ENCODE results near the gene SACM1L. TPM values are rescaled to one million over a fixed set of nuclear protein-coding genes. Genes with fewer than 3 reads are reported as not detected.
"Not testable (repeated sequence)": the region's sequence is repeated elsewhere in the genome, so short reads cannot be mapped to it uniquely, and the experiment has no call there.

Gene SACM1L
- total and polyA plus RNA-seq, 2 of the 8 experiments (the other 6 are each of a cell fraction or from before 2014, with no cell fraction given): 20.1 to 61.0 TPM

DNA sequence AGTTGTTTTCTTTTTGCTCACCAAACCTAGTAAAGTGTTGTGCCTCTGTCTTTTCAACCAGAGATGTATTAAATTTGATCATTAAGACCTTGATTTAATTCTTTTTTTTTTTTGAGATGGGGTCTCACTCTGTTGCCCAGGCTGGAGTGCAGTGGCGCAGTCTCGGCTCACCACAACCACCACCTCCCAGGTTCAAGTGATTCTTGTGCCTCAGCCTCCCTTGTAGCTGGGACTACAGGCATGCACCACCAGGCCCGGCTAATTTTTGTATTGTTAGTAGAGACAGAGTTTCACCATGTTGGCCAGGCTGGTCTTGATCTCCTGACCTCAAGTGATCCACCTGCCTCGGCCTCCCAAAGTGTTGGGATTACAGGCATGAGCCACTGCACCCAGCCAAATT, 6.0 kb downstream of the SACM1L start:
- not testable (repeated sequence) for FAIRE-seq; H3K4me3 ChIP-seq (ENCODE audit: extremely low read depth in 1 of 4, insufficient read depth in 2 of 4, low read depth in 3 of 4, low read length in 4 of 4)

More for the DNA sequence above, 6.0 kb downstream of the SACM1L start:
- not testable (repeated sequence) for H3K9me3 ChIP-seq (ENCODE audit: insufficient read depth in 2 of 2, low read depth in 1 of 2, low read length in 1 of 2); H3K36me3 ChIP-seq (ENCODE audit: control insufficient read depth in 2 of 4, insufficient read depth in 4 of 4, low read length in 3 of 4); H3K9ac ChIP-seq (replicated peaks in 1 of 4; ENCODE audit: extremely low read depth in 1 of 4, low read depth in 3 of 4, low read length in 3 of 4); DNase-seq (ENCODE audit: low read depth in 1 of 2, low spot score in 2 of 2); H4K8ac ChIP-seq (ENCODE audit: extremely low read depth, insufficient read depth, low read length); H2BK5ac ChIP-seq (ENCODE audit: low read depth, low read length); H3K14ac ChIP-seq (ENCODE audit: insufficient read length); H3K79me1 ChIP-seq (ENCODE audit: low read depth, low read length); H2BK12ac ChIP-seq (ENCODE audit: low read depth, low read length); H3K4ac ChIP-seq (replicated peaks; ENCODE audit: insufficient read length, low read depth, low read length); H2AK5ac ChIP-seq (ENCODE audit: low read depth, low read length); H4K91ac ChIP-seq (replicated peaks; ENCODE audit: insufficient read length, low read length); H3K23me2 ChIP-seq (ENCODE audit: low read depth, low read length); H2AFZ ChIP-seq (ENCODE audit: low read length); H3K18ac ChIP-seq (ENCODE audit: extremely low read depth, low read length); H4K5ac ChIP-seq (ENCODE audit: insufficient read length, low read depth, low read length); H3K23ac ChIP-seq (ENCODE audit: insufficient read length); H3K27me3 ChIP-seq (replicated peaks in 1 of 4; ENCODE audit: control insufficient read depth in 3 of 4, extremely low read depth in 1 of 4, insufficient read depth in 3 of 4, low read length in 3 of 4); H2BK20ac ChIP-seq (ENCODE audit: low read length); H3K27ac ChIP-seq (ENCODE audit: low read depth, low read length); H2BK120ac ChIP-seq (replicated peaks; ENCODE audit: low read depth, low read length); H3K56ac ChIP-seq (replicated peaks; ENCODE audit: insufficient read length, low read depth, low read length); H3K4me2 ChIP-seq (ENCODE audit: insufficient read depth in 1 of 2, low read depth in 2 of 2, low read length in 2 of 2); H2BK15ac ChIP-seq (ENCODE audit: low read length)
- peaks cover 0 to 11% of the 10 kb centered on the region in 2 experiments for H4K20me1 ChIP-seq (replicated peaks in 1 of 2; ENCODE audit: control insufficient read depth in 1 of 2, insufficient read depth in 2 of 2, low read length in 2 of 2)
- ChIA-PET CTCF (ENCODE audit: partially characterized antibody) (interaction anchor here (1.1 to 2.1 kb wide), 7 partner anchors 8 to 58 kb away, joined by 3 to 11 read pairs (median 5); no protein-coding TSS in a partner anchor), POLR2A (ENCODE audit: partially characterized antibody) (interaction anchor here (1.6 to 8.5 kb wide), 2 partner anchors 7 to 11 kb away, joined by 7 to 88 read pairs; no protein-coding TSS in a partner anchor)
- peaks cover 3 to 21% (median 8%) of the 10 kb centered on the region in 4 experiments; a peak in 6 of 7 replicates for H3K4me1 ChIP-seq (replicated peaks in 1 of 4; ENCODE audit: control insufficient read depth in 3 of 4, insufficient read depth in 4 of 4, low read length in 3 of 4)
- WGBS, 2 experiments (ENCODE audit: extremely low coverage in 1 of 2, insufficient coverage in 1 of 2, insufficient read length in 1 of 2, insufficient replicate concordance in 2 of 2, low coverage in 1 of 2, low lambda C conversion rate in 2 of 2, missing lambda C conversion rate in 1 of 2): 71% methylated on average over 4 of the region's 4 CpGs; no CpG with 5 or more reads in 1 of the 2 experiments
- peaks cover 31 to 88% of the 10 kb centered on the region in 2 experiments for H3K79me2 ChIP-seq (ENCODE audit: control insufficient read depth in 1 of 2, insufficient read depth in 2 of 2, low read length in 2 of 2)

Data from H1 (cell line).